Spleen (tissue), 11 donors: ENCODE results near the gene NCOA3. TPM values are rescaled to one million over a fixed set of nuclear protein-coding genes. Genes with fewer than 3 reads are reported as not detected.

ENCODE experiments used
- DNase-seq: peaks from one replicate; pipeline ENCODE4 v3.0.0-alpha.2; 2020
- H3K27ac ChIP-seq, 8 donors: fragments of 200-600 bp; sonication (generic) in 7 of 8; 1 replicate in 4 of 8; 2 replicates in 4 of 8; pipeline versions ENCODE4 v1.5.0 to v1.8.0; 2016 to 2021; ENCODE audit warnings: inconsistent platforms in 4 of 8, mild to moderate bottlenecking in 4 of 8, moderate library complexity in 1 of 8
- H3K27me3 ChIP-seq, 7 donors: fragments of 200-600 bp; sonication (generic) in 6 of 7; replicated peaks in 1 of 7; 1 replicate in 4 of 7; 2 replicates in 3 of 7; pipeline versions ENCODE4 v1.5.0 to v1.8.0; 2016 to 2021; ENCODE audit warnings: inconsistent platforms in 3 of 7, mild to moderate bottlenecking in 1 of 7
- H3K36me3 ChIP-seq, 6 donors: fragments of 200-600 bp; sonication (generic) in 5 of 6; 1 replicate in 4 of 6; 2 replicates in 2 of 6; pipeline versions ENCODE4 v1.5.0 to v1.8.0; 2016 to 2021; ENCODE audit warnings: inconsistent platforms in 2 of 6
- H3K4me1 ChIP-seq, 6 donors: fragments of 200-600 bp; sonication (generic) in 5 of 6; 1 replicate in 3 of 6; 2 replicates in 3 of 6; pipeline versions ENCODE4 v1.5.0 to v1.8.0; 2016 to 2021; ENCODE audit warnings: inconsistent platforms in 3 of 6
- H3K4me3 ChIP-seq, 8 donors: fragments of 200-600 bp; sonication (generic) in 7 of 8; 1 replicate in 4 of 8; 2 replicates in 4 of 8; pipeline versions ENCODE4 v1.5.0 to v1.8.0; 2016 to 2021; ENCODE audit warnings: inconsistent platforms in 4 of 8, mild to moderate bottlenecking in 4 of 8, moderate library complexity in 2 of 8
- H3K9me3 ChIP-seq, 8 donors: fragments of 200-600 bp; sonication (generic) in 7 of 8; 1 replicate in 4 of 8; 2 replicates in 4 of 8; pipeline versions ENCODE4 v1.5.0 to v1.8.0; 2016 to 2021; ENCODE audit warnings: inconsistent platforms in 4 of 8
- POLR2A ChIP-seq, 3 donors: fragments of 450-650 bp; IDR thresholded peaks; one replicate each; pipeline ENCODE4 v1.5.1; 2017; ENCODE audit warnings: antibody characterized with exemption in 3 of 3, mild to moderate bottlenecking in 1 of 3
- POLR2AphosphoS5 ChIP-seq, 3 donors: sonication (generic); formaldehyde crosslinking; IDR thresholded peaks; one replicate each; pipeline ENCODE4 v1.5.1; 2017; ENCODE audit warnings: antibody characterized with exemption in 3 of 3
- WGBS, 5 donors: extraction: QIAGEN DNeasy Blood & Tissue Kit in 3 of 5; methylation state at CpG; one replicate each; pipeline versions ENCODE4 v1.1.5 to v1.1.7; 2013 to 2018; 5-methylcytosine and 5-hydroxymethylcytosine counted together
- intact Hi-C: fragments of 100-400 bp; cut with DNase I; formaldehyde crosslinking; loops from one replicate; pipeline ENCODE4 v1.15.0; 2023; ENCODE audit warnings: low total_unique reads
- polyA plus RNA-seq, 3 donors: library from polyadenylated mRNA; stranded (reverse); fragments of 200-250 nt; gene quantifications; one replicate each; pipeline ENCODE4 v1.2.1, GENCODE V29; 2013
- total RNA-seq, 7 donors: library from RNA; depleted of rRNA in 3 of 7; stranded (reverse); fragments of >200 nt in 3 of 7; fragmentation: NEBNext Ultra II Directional in 4 of 7; extraction: Animal tissue kit (Norgen Biotek cat#: 25700) in 4 of 7; gene quantifications; one replicate each; pipeline versions ENCODE4 v1.1.0 to v1.2.1, GENCODE V29; 2016 to 2021
- TF ChIP-seq, protein P1 (sequence below), 11 experiments: fragments of 200-600 bp in 7 of 11; fragments of 450-650 bp in 4 of 11; sonication (generic) in 4 of 11; IDR thresholded peaks in 8 of 11; conservative IDR thresholded peaks in 3 of 11; 1 replicate in 7 of 11; 2 replicates in 4 of 11; pipeline versions ENCODE4 v1.4.0 to v1.8.0; 2016 to 2021; ENCODE audit warnings: antibody characterized with exemption in 11 of 11, inconsistent platforms in 4 of 11, mild to moderate bottlenecking in 1 of 11
- donor health status: healthy with polysubstance abuse.
- donor health status: DM: no; HTN: no; CAD: no; lungs with moderate emphysema.
- donor health status: DM: no; HTN: no; CAD: no.
- donor health status: Bipolar disorder and iron deficiency.
- donor health status: healthy.
- donor health status: DM: no; HTN: no; CAD: no.
- donor health status: DM: yes; HTN: yes; CAD: no.

The NCOA3 gene
- total and polyA plus RNA-seq, 10 donors = 12.5 to 93.7 (median 82.2) TPM

GRCh38 chr20:47557791-47558190, 56.1 kb downstream of the NCOA3 start:
- intact Hi-C loops = no loop called here

DNA sequence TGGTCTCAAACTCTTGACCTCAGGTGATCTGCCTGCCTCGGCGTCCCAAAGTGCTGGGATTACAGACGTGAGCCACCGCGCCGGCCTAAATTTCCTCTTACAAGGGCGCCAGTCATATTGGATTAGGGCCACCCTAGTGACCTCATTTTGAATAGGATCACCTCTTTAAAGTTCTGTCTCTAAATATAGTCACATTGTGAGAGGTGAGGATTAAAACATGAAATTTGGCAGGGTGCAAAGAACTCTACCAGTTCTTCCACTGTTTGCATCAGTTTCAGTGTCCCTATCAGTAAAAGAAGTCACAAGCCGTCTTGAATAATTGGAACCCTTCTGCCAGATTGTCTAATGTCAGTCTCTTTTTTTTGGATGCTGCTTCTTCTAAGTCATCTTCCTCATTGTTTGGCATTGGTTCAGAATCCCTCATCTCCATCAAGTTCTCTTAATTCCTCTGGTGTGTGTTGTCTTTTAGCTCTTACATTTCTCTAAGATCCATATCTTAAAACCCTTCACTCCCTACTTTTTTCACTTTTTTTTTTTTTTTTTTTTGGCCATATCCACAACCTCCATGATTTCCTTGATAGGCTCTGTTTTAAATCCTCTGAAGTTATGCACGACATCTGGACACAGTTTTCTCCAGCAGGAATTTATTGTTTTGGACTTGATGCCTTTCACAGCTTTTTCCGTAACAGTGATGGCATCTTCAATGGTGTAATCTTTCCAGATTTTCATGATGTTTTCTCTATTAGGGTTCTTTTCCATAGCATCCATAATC, 56.8 kb downstream of the NCOA3 start:
- Histone ChIP-seq H3K4me3 (no peak overlapping the region), H3K27ac (peak overlapping the region in 7 of 8 donors; percentile 15 to 50 (median 36)), H3K9me3 (no peaks in the 10 kb centered on the region), H3K4me1 (peaks cover 17 to 78% (median 68%) of the 10 kb centered on the region in 6 donors), H3K27me3 (no peaks in the 10 kb centered on the region), H3K36me3 (no peaks in the 10 kb centered on the region)
- no peak for DNase-seq
- WGBS, 5 donors = 88 to 92% (median 90%) methylated on average over 10 of the region's 10 CpGs
- no peak for TF ChIP-seq POLR2A (IDR thresholded peaks at IDR 0.05)
- TF ChIP-seq, protein P1, sequence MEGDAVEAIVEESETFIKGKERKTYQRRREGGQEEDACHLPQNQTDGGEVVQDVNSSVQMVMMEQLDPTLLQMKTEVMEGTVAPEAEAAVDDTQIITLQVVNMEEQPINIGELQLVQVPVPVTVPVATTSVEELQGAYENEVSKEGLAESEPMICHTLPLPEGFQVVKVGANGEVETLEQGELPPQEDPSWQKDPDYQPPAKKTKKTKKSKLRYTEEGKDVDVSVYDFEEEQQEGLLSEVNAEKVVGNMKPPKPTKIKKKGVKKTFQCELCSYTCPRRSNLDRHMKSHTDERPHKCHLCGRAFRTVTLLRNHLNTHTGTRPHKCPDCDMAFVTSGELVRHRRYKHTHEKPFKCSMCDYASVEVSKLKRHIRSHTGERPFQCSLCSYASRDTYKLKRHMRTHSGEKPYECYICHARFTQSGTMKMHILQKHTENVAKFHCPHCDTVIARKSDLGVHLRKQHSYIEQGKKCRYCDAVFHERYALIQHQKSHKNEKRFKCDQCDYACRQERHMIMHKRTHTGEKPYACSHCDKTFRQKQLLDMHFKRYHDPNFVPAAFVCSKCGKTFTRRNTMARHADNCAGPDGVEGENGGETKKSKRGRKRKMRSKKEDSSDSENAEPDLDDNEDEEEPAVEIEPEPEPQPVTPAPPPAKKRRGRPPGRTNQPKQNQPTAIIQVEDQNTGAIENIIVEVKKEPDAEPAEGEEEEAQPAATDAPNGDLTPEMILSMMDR (IDR thresholded peaks at IDR 0.05 in 8 of 11, conservative IDR thresholded peaks at IDR 0.05 in 3 of 11) = no peak
- TF ChIP-seq POLR2AphosphoS5 (IDR thresholded peaks at IDR 0.05) = no peak
- intact Hi-C loops = no loop called here

More at GRCh38 chr20:47557791-47558190, 56.1 kb downstream of the NCOA3 start:
- Histone ChIP-seq H3K27ac (no peak overlapping the region), H3K4me3 (no peak overlapping the region), H3K27me3 (no peaks in the 10 kb centered on the region), H3K9me3 (no peaks in the 10 kb centered on the region), H3K36me3 (no peaks in the 10 kb centered on the region), H3K4me1 (peaks cover 17 to 72% (median 61%) of the 10 kb centered on the region in 6 donors)
- DNase-seq = no peak
- WGBS, 5 donors = 84 to 94% (median 92%) methylated on average over 7 of the region's 7 CpGs
- TF ChIP-seq POLR2AphosphoS5 (IDR thresholded peaks at IDR 0.05) (no peak), POLR2A (IDR thresholded peaks at IDR 0.05) (no peak)
- TF ChIP-seq, protein P1 (IDR thresholded peaks at IDR 0.05 in 8 of 11, conservative IDR thresholded peaks at IDR 0.05 in 3 of 11) = no peak

DNA sequence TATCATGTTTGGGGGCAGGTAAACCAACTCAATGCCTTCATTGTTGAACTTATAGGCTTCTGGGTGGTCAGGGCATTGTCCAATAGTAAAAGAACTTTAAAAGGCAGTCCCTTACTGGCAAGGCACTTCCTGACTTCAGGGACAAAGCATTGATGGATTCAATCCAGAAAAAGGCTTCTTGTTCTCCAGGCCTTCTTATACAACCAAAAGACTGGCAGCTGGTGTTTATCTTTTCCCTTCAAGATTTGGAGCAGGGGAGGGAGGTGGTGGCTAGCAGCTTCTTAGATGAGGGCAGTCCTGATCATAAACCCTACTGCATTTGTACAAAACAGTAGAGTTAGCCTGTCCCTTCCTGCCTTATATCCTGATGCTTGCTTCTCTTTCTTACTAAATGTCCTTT, 57.5 kb downstream of the NCOA3 start:
- no peak for DNase-seq
- intact Hi-C loops = no loop called here
- TF ChIP-seq, protein P1 (IDR thresholded peaks at IDR 0.05 in 8 of 11, conservative IDR thresholded peaks at IDR 0.05 in 3 of 11) = no peak
- TF ChIP-seq POLR2A (IDR thresholded peaks at IDR 0.05) (no peak), POLR2AphosphoS5 (IDR thresholded peaks at IDR 0.05) (no peak)
- Histone ChIP-seq H3K36me3 (no peaks in the 10 kb centered on the region), H3K27me3 (no peaks in the 10 kb centered on the region), H3K27ac (peak overlapping the region in 7 of 8 donors; percentile 15 to 50 (median 36)), H3K4me3 (no peak overlapping the region), H3K4me1 (peaks cover 17 to 85% (median 74%) of the 10 kb centered on the region in 6 donors), H3K9me3 (no peaks in the 10 kb centered on the region)

- no peak overlapping the region for H3K4me3 ChIP-seq
- 60 to 73% (median 65%) methylated on average over 3 of the region's 3 CpGs for WGBS, 5 donors
- peaks cover 22 to 100% (median 93%) of the 10 kb centered on the region in 6 donors for H3K4me1 ChIP-seq
- DNase-seq = no peak
- H3K27ac ChIP-seq = peak overlapping the region in 3 of 8 donors; percentile 4 to 31 (median 7)
- H3K9me3 ChIP-seq = no peaks in the 10 kb centered on the region
- H3K36me3 ChIP-seq = no peaks in the 10 kb centered on the region
- intact Hi-C loops = no loop called here
- TF ChIP-seq POLR2A (IDR thresholded peaks at IDR 0.05) (no peak), POLR2AphosphoS5 (IDR thresholded peaks at IDR 0.05) (no peak)
- TF ChIP-seq, protein P1 (IDR thresholded peaks at IDR 0.05 in 8 of 11, conservative IDR thresholded peaks at IDR 0.05 in 3 of 11) = no peak
- H3K27me3 ChIP-seq = no peaks in the 10 kb centered on the region
These were observed 59.5 kb downstream of the NCOA3 start for GRCh38 chr20:47561180-47561579.
